ENCODE data around the gene ZNF391. TPM values are rescaled to one million over a fixed set of nuclear protein-coding genes. Genes with fewer than 3 reads are reported as not detected.
"Not testable (repeated sequence)": the region's sequence is repeated elsewhere in the genome, so short reads cannot be mapped to it uniquely, and the experiment has no call there.

ZNF391 gene
- total RNA-seq, 2 experiments from 2014 or later = 4.3 to 6.2 TPM

GRCh38 chr6:27383481-27383880 lies 5.1 kb upstream of the ZNF391 start:
- H3K9me3 Mint-ChIP-seq (ENCODE audit: low read depth) = peaks cover 12% of the 10 kb centered on the region
- intact Hi-C loops (cut with DNase I, micrococcal nuclease) = loop anchor here in 1 of 2 experiments (10.0 kb wide), 1 partner anchor 871 kb away; the partner anchor contains the start of genes NKAPL and ZKSCAN4
- ChIA-PET CTCF (no interaction called here), POLR2A (no interaction called here)
- peaks cover 7% of the 10 kb centered on the region for H3K4me1 Mint-ChIP-seq
- ATAC-seq (no peak), DNase-seq (no peak)
- peaks cover 15% of the 10 kb centered on the region for H3K27me3 Mint-ChIP-seq
- no peak overlapping the region for H3K27ac Mint-ChIP-seq
- no peak overlapping the region for H3K4me3 Mint-ChIP-seq
- no peaks in the 10 kb centered on the region for H3K36me3 Mint-ChIP-seq (ENCODE audit: low read depth)

GRCh38 chr6:27392623-27393022 lies 4.1 kb downstream of the ZNF391 start:
- H3K4me1 Mint-ChIP-seq = peaks cover 14% of the 10 kb centered on the region

GRCh38 chr6:27394073-27394472 lies 5.5 kb downstream of the ZNF391 start:
- H3K36me3 Mint-ChIP-seq (ENCODE audit: low read depth) = peaks cover 33% of the 10 kb centered on the region
- H3K4me1 Mint-ChIP-seq = peaks cover 6% of the 10 kb centered on the region
- ChIA-PET CTCF (no interaction called here), POLR2A (no interaction called here)
- intact Hi-C loops (cut with DNase I, micrococcal nuclease) = no loop called here
- H3K4me3 Mint-ChIP-seq = no peak overlapping the region
- no peak for DNase-seq
- peaks cover 8% of the 10 kb centered on the region for H3K9me3 Mint-ChIP-seq (ENCODE audit: low read depth)
- no peaks in the 10 kb centered on the region for H3K27me3 Mint-ChIP-seq
- no peak overlapping the region for H3K27ac Mint-ChIP-seq
- no peak for ATAC-seq

More at GRCh38 chr6:27392623-27393022, 4.1 kb downstream of the ZNF391 start:
- POLR2A ChIA-PET = no interaction called here
- H3K27ac Mint-ChIP-seq = no peak overlapping the region
- ATAC-seq = no peak
- H3K4me3 Mint-ChIP-seq = no peak overlapping the region
- peaks cover 2% of the 10 kb centered on the region for H3K9me3 Mint-ChIP-seq (ENCODE audit: low read depth)
- H3K36me3 Mint-ChIP-seq (ENCODE audit: low read depth) = peaks cover 21% of the 10 kb centered on the region
- CTCF ChIA-PET = no interaction called here
- DNase-seq = no peak
- no peaks in the 10 kb centered on the region for H3K27me3 Mint-ChIP-seq
- intact Hi-C loops (cut with DNase I, micrococcal nuclease) = no loop called here

GRCh38 chr6:27400877-27401642 lies 12.5 kb downstream of the ZNF391 start:
- Mint-ChIP-seq H3K4me3 (no peak overlapping the region), H3K9me3 (ENCODE audit: low read depth) (peaks cover 53% of the 10 kb centered on the region), H3K36me3 (ENCODE audit: low read depth) (peaks cover 67% of the 10 kb centered on the region), H3K27me3 (no peaks in the 10 kb centered on the region), H3K4me1 (no peaks in the 10 kb centered on the region), H3K27ac (no peak overlapping the region)
- DNase-seq (no peak), ATAC-seq (no peak)
- CTCF ChIA-PET = interaction anchor here (0.6 kb wide), 1 partner anchor 88 kb away, joined by 3 read pairs; no protein-coding TSS in a partner anchor
- intact Hi-C loops (cut with DNase I, micrococcal nuclease) = no loop called here
- POLR2A ChIA-PET = no interaction called here

GRCh38 chr6:27406085-27406484 lies 17.5 kb downstream of the ZNF391 start:
- ATAC-seq = no peak
- intact Hi-C loops (cut with DNase I, micrococcal nuclease) = no loop called here
- Mint-ChIP-seq H3K36me3 (ENCODE audit: low read depth) (peaks cover 24% of the 10 kb centered on the region), H3K4me3 (no peak overlapping the region), H3K27ac (no peak overlapping the region), H3K4me1 (no peaks in the 10 kb centered on the region), H3K9me3 (ENCODE audit: low read depth) (peaks cover 27% of the 10 kb centered on the region), H3K27me3 (no peaks in the 10 kb centered on the region)
- no peak for DNase-seq
- ChIA-PET POLR2A (no interaction called here), CTCF (no interaction called here)

GRCh38 chr6:27407153-27407814 lies 18.7 kb downstream of the ZNF391 start:
- no peaks in the 10 kb centered on the region for H3K4me1 Mint-ChIP-seq

GRCh38 chr6:27414300-27414699 lies 25.7 kb downstream of the ZNF391 start:
- intact Hi-C loops (cut with DNase I, micrococcal nuclease) = no loop called here
- Mint-ChIP-seq H3K4me1 (no peaks in the 10 kb centered on the region), H3K27ac (no peak overlapping the region), H3K9me3 (ENCODE audit: low read depth) (no peaks in the 10 kb centered on the region), H3K27me3 (peaks cover 8% of the 10 kb centered on the region), H3K36me3 (ENCODE audit: low read depth) (no peaks in the 10 kb centered on the region), H3K4me3 (no peak overlapping the region)
- DNase-seq (no peak), ATAC-seq (no peak)
- CTCF ChIA-PET = no interaction called here
- POLR2A ChIA-PET = no interaction called here

More at GRCh38 chr6:27407153-27407814, 18.7 kb downstream of the ZNF391 start:
- intact Hi-C loops (cut with DNase I, micrococcal nuclease) = no loop called here
- ATAC-seq = no peak
- ChIA-PET POLR2A (no interaction called here), CTCF (interaction anchor here (0.7 kb wide), 1 partner anchor 609 kb away, joined by 3 read pairs; no protein-coding TSS in a partner anchor)
- Mint-ChIP-seq H3K4me3 (no peak overlapping the region), H3K27ac (no peak overlapping the region), H3K9me3 (ENCODE audit: low read depth) (peaks cover 18% of the 10 kb centered on the region), H3K36me3 (ENCODE audit: low read depth) (peaks cover 13% of the 10 kb centered on the region), H3K27me3 (no peaks in the 10 kb centered on the region)
- DNase-seq = no peak

GRCh38 chr6:27414996-27415395 lies 26.4 kb downstream of the ZNF391 start:
- ChIA-PET CTCF (no interaction called here), POLR2A (no interaction called here)
- ATAC-seq = no peak

GRCh38 chr6:27415898-27416297 lies 27.3 kb downstream of the ZNF391 start:
- Mint-ChIP-seq H3K4me3 (no peak overlapping the region), H3K36me3 (ENCODE audit: low read depth) (no peaks in the 10 kb centered on the region), H3K4me1 (no peaks in the 10 kb centered on the region), H3K27ac (no peak overlapping the region), H3K9me3 (ENCODE audit: low read depth) (no peaks in the 10 kb centered on the region), H3K27me3 (peaks cover 13% of the 10 kb centered on the region)
- DNase-seq = no peak
- no peak for ATAC-seq
- POLR2A ChIA-PET = no interaction called here
- CTCF ChIA-PET = no interaction called here
- intact Hi-C loops (cut with DNase I, micrococcal nuclease) = no loop called here

More at GRCh38 chr6:27414996-27415395, 26.4 kb downstream of the ZNF391 start:
- Mint-ChIP-seq H3K4me1 (no peaks in the 10 kb centered on the region), H3K4me3 (no peak overlapping the region), H3K36me3 (ENCODE audit: low read depth) (no peaks in the 10 kb centered on the region), H3K27ac (no peak overlapping the region), H3K27me3 (peaks cover 13% of the 10 kb centered on the region), H3K9me3 (ENCODE audit: low read depth) (no peaks in the 10 kb centered on the region)
- intact Hi-C loops (cut with DNase I, micrococcal nuclease) = no loop called here
- DNase-seq = no peak

- Mint-ChIP-seq H3K9me3 (ENCODE audit: low read depth) (no peaks in the 10 kb centered on the region), H3K4me1 (no peaks in the 10 kb centered on the region), H3K36me3 (ENCODE audit: low read depth) (no peaks in the 10 kb centered on the region), H3K27me3 (peaks cover 13% of the 10 kb centered on the region), H3K27ac (no peak overlapping the region), H3K4me3 (no peak overlapping the region)
- DNase-seq = no peak
- no peak for ATAC-seq
- ChIA-PET POLR2A (no interaction called here), CTCF (no interaction called here)
- intact Hi-C loops (cut with DNase I, micrococcal nuclease) = no loop called here
These were observed 30.8 kb downstream of the ZNF391 start for GRCh38 chr6:27419363-27419762.

- no peak overlapping the region for H3K27ac Mint-ChIP-seq
- intact Hi-C loops (cut with DNase I, micrococcal nuclease) = no loop called here
- peaks cover 8% of the 10 kb centered on the region for H3K27me3 Mint-ChIP-seq
- ATAC-seq (no peak), DNase-seq (no peak)
- POLR2A ChIA-PET = no interaction called here
- CTCF ChIA-PET = no interaction called here
- H3K4me1 Mint-ChIP-seq = no peaks in the 10 kb centered on the region
- H3K4me3 Mint-ChIP-seq = no peak overlapping the region
- H3K36me3 Mint-ChIP-seq (ENCODE audit: low read depth) = no peaks in the 10 kb centered on the region
- no peaks in the 10 kb centered on the region for H3K9me3 Mint-ChIP-seq (ENCODE audit: low read depth)
These were observed 34.2 kb downstream of the ZNF391 start for GRCh38 chr6:27422651-27423332.

- CTCF ChIA-PET; DNase-seq; intact Hi-C loops (cut with DNase I, micrococcal nuclease): not testable (repeated sequence)
These were observed 36.3 kb downstream of the ZNF391 start for GRCh38 chr6:27424851-27425250.

More at GRCh38 chr6:27424851-27425250, 36.3 kb downstream of the ZNF391 start:
- H3K36me3 Mint-ChIP-seq (ENCODE audit: low read depth); H3K27me3 Mint-ChIP-seq; H3K4me3 Mint-ChIP-seq; ATAC-seq; H3K9me3 Mint-ChIP-seq (ENCODE audit: low read depth); POLR2A ChIA-PET; H3K4me1 Mint-ChIP-seq; H3K27ac Mint-ChIP-seq: not testable (repeated sequence)
